ENCODE data around the gene DRAXIN.

The DRAXIN gene

GRCh38 chr1:11668516-11668915 is 23.0 kb upstream of the DRAXIN start:
- TF ChIP-seq ZNF433 (tag by site-specific recombination; IDR thresholded peaks at IDR 0.05; ENCODE audit: low read depth), result no peak
- no peak for TF ChIP-seq ZBTB44 (tag by site-specific recombination; IDR thresholded peaks at IDR 0.05)
- no peak for TF ChIP-seq ZFP69B (tag by site-specific recombination; IDR thresholded peaks at IDR 0.05)
- no peak for TF ChIP-seq ZFHX2 (tag by site-specific recombination; conservative IDR thresholded peaks at IDR 0.05)
- TF ChIP-seq ZNF639 (tag by site-specific recombination; IDR thresholded peaks at IDR 0.05), result no peak
- Histone ChIP-seq H3K4me3 (ENCODE audit: low read depth, low read length) (no peak overlapping the region), H3K4me1 (ENCODE audit: control insufficient read depth, insufficient read depth, low read length) (no peaks in the 10 kb centered on the region), H3K36me3 (ENCODE audit: control insufficient read depth in 2 of 2, insufficient read depth in 1 of 2, low read length in 2 of 2) (peaks cover 0 to 47% of the 10 kb centered on the region in 2 experiments; a peak in 2 of 3 replicates), H3K27ac (ENCODE audit: extremely low read depth, low read depth, low read length) (no peak overlapping the region), H3K9me3 (ENCODE audit: control insufficient read depth, insufficient read depth, low read depth, low read length) (no peaks in the 10 kb centered on the region)
- ChIA-PET POLR2A (no interaction called here), CTCF (no interaction called here)

- CTCF ChIA-PET, result interaction anchor here (0.7 to 1.0 kb wide), 2 partner anchors 11 to 40 kb away, joined by 3 to 4 read pairs; no protein-coding TSS in a partner anchor
- H3K4me1 ChIP-seq (ENCODE audit: control insufficient read depth, insufficient read depth, low read length), result no peaks in the 10 kb centered on the region
- H3K27ac ChIP-seq (ENCODE audit: extremely low read depth, low read depth, low read length), result no peak overlapping the region
- POLR2A ChIA-PET, result no interaction called here
- no peak for TF ChIP-seq ZNF768 (tag by site-specific recombination; IDR thresholded peaks at IDR 0.05)
- TF ChIP-seq OVOL3 (tag by site-specific recombination; IDR thresholded peaks at IDR 0.05), result no peak
- peak; percentile 33; the same call in 1 of the 2 replicates for TF ChIP-seq ZNF600 (tag by site-specific recombination; IDR thresholded peaks at IDR 0.05)
- peak; percentile 53; the same call in 1 of the 2 replicates for TF ChIP-seq ZBTB10 (tag by site-specific recombination; IDR thresholded peaks at IDR 0.05)
- no peaks in the 10 kb centered on the region for H3K9me3 ChIP-seq (ENCODE audit: control insufficient read depth, insufficient read depth, low read depth, low read length)
- no peak overlapping the region for H3K4me3 ChIP-seq (ENCODE audit: low read depth, low read length)
- H3K36me3 ChIP-seq (ENCODE audit: control insufficient read depth in 2 of 2, insufficient read depth in 1 of 2, low read length in 2 of 2), result peaks cover 0 to 67% of the 10 kb centered on the region in 2 experiments; a peak in 2 of 3 replicates
Observed at GRCh38 chr1:11670747-11671146, 20.8 kb upstream of the DRAXIN start.

GRCh38 chr1:11671205-11671543 is 20.3 kb upstream of the DRAXIN start:
- TF ChIP-seq ZNF23 (tag by site-specific recombination; IDR thresholded peaks at IDR 0.05; ENCODE audit: borderline replicate concordance), result no peak
- TF ChIP-seq SP7 (tag by site-specific recombination; IDR thresholded peaks at IDR 0.05), result no peak
- TF ChIP-seq ZNF555 (tag by site-specific recombination; conservative IDR thresholded peaks at IDR 0.05), result no peak
- TF ChIP-seq ZNF670 (tag by site-specific recombination; IDR thresholded peaks at IDR 0.05; ENCODE audit: low read depth), result no peak
- TF ChIP-seq ZNF561 (tag by site-specific recombination; IDR thresholded peaks at IDR 0.05; ENCODE audit: borderline replicate concordance), result no peak
- no peak for TF ChIP-seq ZSCAN18 (tag by site-specific recombination; IDR thresholded peaks at IDR 0.05)
- TF ChIP-seq ZNF174 (tag by site-specific recombination; IDR thresholded peaks at IDR 0.05), result no peak
- POLR2A ChIA-PET, result interaction anchor here (0.5 kb wide), 1 partner anchor 44 kb away, joined by 5 read pairs; no protein-coding TSS in a partner anchor
- CTCF ChIA-PET, result interaction anchor here (0.7 kb wide), 1 partner anchor 11 kb away, joined by 4 read pairs; no protein-coding TSS in a partner anchor
- no peak overlapping the region for H3K4me3 ChIP-seq (ENCODE audit: low read depth, low read length)
- H3K27ac ChIP-seq (ENCODE audit: extremely low read depth, low read depth, low read length), result no peak overlapping the region
- H3K36me3 ChIP-seq (ENCODE audit: control insufficient read depth in 2 of 2, insufficient read depth in 1 of 2, low read length in 2 of 2), result peaks cover 0 to 71% of the 10 kb centered on the region in 2 experiments; a peak in 2 of 3 replicates
- H3K9me3 ChIP-seq (ENCODE audit: control insufficient read depth, insufficient read depth, low read depth, low read length), result no peaks in the 10 kb centered on the region
- no peaks in the 10 kb centered on the region for H3K4me1 ChIP-seq (ENCODE audit: control insufficient read depth, insufficient read depth, low read length)

Measured in HEK293 (cell line).